HG03060 (cell line): Measurements from ENCODE around the gene ZNF480.
"Not testable (repeated sequence)": the region's sequence is repeated elsewhere in the genome, so short reads cannot be mapped to it uniquely, and the experiment has no call there.

ENCODE experiments used
- ATAC-seq: cut with Tn5 transposase; IDR thresholded peaks from one replicate; pipeline ENCODE4 v1.9.1; 2021; ENCODE audit warnings: low read depth, moderate number of reproducible peaks; ENCODE audit not compliant: unreplicated experiment

The ZNF480 gene

GRCh38 chr19:52296773-52297600 is at the start of gene ZNF480:
TSS of gene ZNF480 (plus strand) at chr19:52297169. CDS start at chr19:52300413, 3,244 bp downstream.
- ATAC-seq: no peak

- no peak for ATAC-seq
Observed at GRCh38 chr19:52248241-52248640, 48.7 kb upstream of the ZNF480 start.

GRCh38 chr19:52258426-52258825 is 38.5 kb upstream of the ZNF480 start:
- no peak for ATAC-seq

GRCh38 chr19:52265556-52265955 is 31.4 kb upstream of the ZNF480 start:
- not testable (repeated sequence) for ATAC-seq

GRCh38 chr19:52269338-52270261 is 27.4 kb upstream of the ZNF480 start, which contains the start of gene ZNF766:
TSS of gene ZNF766 (plus strand) at chr19:52269587. CDS start at chr19:52269614, 27 bp downstream.
- ATAC-seq: peak; percentile 88

- ATAC-seq: no peak
Observed at GRCh38 chr19:52270266-52270885, 26.6 kb upstream of the ZNF480 start.

GRCh38 chr19:52273301-52273700 is 23.7 kb upstream of the ZNF480 start:
- ATAC-seq: no peak

GRCh38 chr19:52274191-52274590 is 22.8 kb upstream of the ZNF480 start:
- no peak for ATAC-seq

- no peak for ATAC-seq
Observed at GRCh38 chr19:52275988-52276387, 21.0 kb upstream of the ZNF480 start.

- ATAC-seq: no peak
Observed at GRCh38 chr19:52277471-52277870, 19.5 kb upstream of the ZNF480 start.

GRCh38 chr19:52286256-52286655 is 10.7 kb upstream of the ZNF480 start:
- ATAC-seq: no peak

GRCh38 chr19:52291781-52292180 is 5.2 kb upstream of the ZNF480 start:
- no peak for ATAC-seq

GRCh38 chr19:52292946-52293345 is 4.0 kb upstream of the ZNF480 start:
- not testable (repeated sequence) for ATAC-seq

GRCh38 chr19:52296400-52296772 is 583 bp upstream of the ZNF480 start:
- no peak for ATAC-seq

GRCh38 chr19:52297601-52298364 is 814 bp downstream of the ZNF480 start:
- ATAC-seq: no peak

GRCh38 chr19:52307275-52307674 is 10.3 kb downstream of the ZNF480 start:
- ATAC-seq: no peak

GRCh38 chr19:52322429-52322828 is 25.5 kb downstream of the ZNF480 start:
- ATAC-seq: no peak

GRCh38 chr19:52331757-52332156 is 34.8 kb downstream of the ZNF480 start:
- no peak for ATAC-seq

GRCh38 chr19:52335768-52336116 is 38.8 kb downstream of the ZNF480 start:
- no peak for ATAC-seq

- ATAC-seq: no peak
Observed at GRCh38 chr19:52336117-52336790, 39.3 kb downstream of the ZNF480 start, which contains the start of gene ZNF610. TSS of gene ZNF610 (plus strand) at chr19:52336243. CDS start at chr19:52349173, 12,930 bp downstream.
